ENCODE measurements around the gene CDK5RAP3.
"Not testable (repeated sequence)": the region's sequence is repeated elsewhere in the genome, so short reads cannot be mapped to it uniquely, and the experiment has no call there.

CDK5RAP3 gene

DNA sequence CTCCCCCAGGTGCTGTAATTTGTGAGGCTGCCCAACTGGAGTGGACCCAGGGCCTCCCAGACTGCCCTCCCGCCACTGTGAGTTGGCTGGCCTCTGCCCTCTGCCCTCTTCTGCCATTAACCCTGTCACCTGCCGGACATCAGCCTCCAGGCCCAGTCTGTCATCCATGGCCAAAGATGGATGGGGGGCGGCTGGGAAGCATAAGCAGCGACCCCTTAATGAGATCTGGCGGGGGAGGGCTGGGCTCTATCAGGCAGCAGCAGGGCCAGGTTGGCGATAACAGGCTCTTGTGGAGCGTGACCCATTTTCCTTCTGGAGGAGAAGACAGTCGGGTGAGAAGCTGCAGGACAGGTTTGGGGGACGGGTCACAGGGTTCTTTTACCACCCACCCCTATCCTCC lies 25.3 kb downstream of the CDK5RAP3 start:
- Histone ChIP-seq H3K27me3 (replicated peaks; ENCODE audit: control insufficient read depth, insufficient read depth, low read length, poor library complexity, severe bottlenecking) (no peaks in the 10 kb centered on the region), H3K27ac (ENCODE audit: insufficient read depth, low read length, poor library complexity, severe bottlenecking) (no peak overlapping the region), H3K4me1 (ENCODE audit: control insufficient read depth, insufficient read depth, low read length, poor library complexity, severe bottlenecking) (no peaks in the 10 kb centered on the region), H3K36me3 (ENCODE audit: control insufficient read depth, insufficient read depth, low read length) (no peaks in the 10 kb centered on the region), H3K9me3 (ENCODE audit: control insufficient read depth, low read length) (no peaks in the 10 kb centered on the region), H3K4me3 (ENCODE audit: insufficient read depth, low read depth, low read length, poor library complexity, severe bottlenecking) (no peak overlapping the region)
- no peak for DNase-seq

DNA sequence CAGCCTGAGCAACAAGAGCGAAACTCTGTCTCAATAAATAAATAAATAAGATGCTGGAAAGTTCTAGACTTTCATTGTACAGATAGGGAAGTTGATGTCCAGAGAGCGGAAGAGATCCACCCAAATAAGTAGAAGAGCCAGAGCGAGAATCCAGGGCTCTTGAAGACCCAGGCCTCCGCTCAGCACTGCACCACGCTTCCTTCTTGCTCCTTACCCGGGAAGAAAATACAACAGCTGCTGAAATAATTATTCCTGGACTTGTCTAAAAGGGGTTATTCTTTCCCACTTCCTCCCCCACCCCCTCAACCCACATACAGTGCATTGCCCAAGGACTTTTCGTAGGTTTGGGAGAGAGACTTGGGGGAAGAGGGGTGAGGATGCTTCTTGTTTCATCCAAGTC lies 26.7 kb downstream of the CDK5RAP3 start:
- DNase-seq = no peak
- no peaks in the 10 kb centered on the region for H3K9me3 ChIP-seq (ENCODE audit: control insufficient read depth, low read length)
- no peaks in the 10 kb centered on the region for H3K27me3 ChIP-seq (replicated peaks; ENCODE audit: control insufficient read depth, insufficient read depth, low read length, poor library complexity, severe bottlenecking)
- H3K4me3 ChIP-seq (ENCODE audit: insufficient read depth, low read depth, low read length, poor library complexity, severe bottlenecking) = no peak overlapping the region
- no peak overlapping the region for H3K27ac ChIP-seq (ENCODE audit: insufficient read depth, low read length, poor library complexity, severe bottlenecking)
- no peaks in the 10 kb centered on the region for H3K36me3 ChIP-seq (ENCODE audit: control insufficient read depth, insufficient read depth, low read length)
- H3K4me1 ChIP-seq (ENCODE audit: control insufficient read depth, insufficient read depth, low read length, poor library complexity, severe bottlenecking) = no peaks in the 10 kb centered on the region

DNA sequence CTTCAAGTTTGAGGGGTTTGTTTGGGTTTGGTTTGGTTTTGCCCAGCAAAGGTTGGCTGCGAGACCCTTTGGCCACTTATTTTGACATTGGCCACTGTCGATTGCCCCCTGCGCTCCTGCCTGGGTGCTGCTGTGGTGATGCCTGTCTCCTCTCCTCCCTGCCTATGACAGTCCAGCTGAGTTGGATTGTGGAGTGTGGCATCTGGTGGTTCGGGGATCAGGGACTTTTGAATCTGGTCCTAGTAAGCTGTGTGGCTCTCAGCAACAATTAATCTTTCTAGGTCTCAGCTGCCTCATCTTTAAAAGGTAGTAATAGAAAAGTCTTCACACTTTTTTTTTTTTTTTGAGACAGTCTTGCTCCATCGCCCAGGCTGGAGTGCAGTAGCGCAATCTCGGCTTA lies 27.1 kb downstream of the CDK5RAP3 start:
- DNase-seq = no peak
- Histone ChIP-seq H3K36me3 (ENCODE audit: control insufficient read depth, insufficient read depth, low read length) (no peaks in the 10 kb centered on the region), H3K4me3 (ENCODE audit: insufficient read depth, low read depth, low read length, poor library complexity, severe bottlenecking) (no peak overlapping the region), H3K27me3 (replicated peaks; ENCODE audit: control insufficient read depth, insufficient read depth, low read length, poor library complexity, severe bottlenecking) (no peaks in the 10 kb centered on the region), H3K4me1 (ENCODE audit: control insufficient read depth, insufficient read depth, low read length, poor library complexity, severe bottlenecking) (no peaks in the 10 kb centered on the region), H3K27ac (ENCODE audit: insufficient read depth, low read length, poor library complexity, severe bottlenecking) (no peak overlapping the region), H3K9me3 (ENCODE audit: control insufficient read depth, low read length) (no peaks in the 10 kb centered on the region)

DNA sequence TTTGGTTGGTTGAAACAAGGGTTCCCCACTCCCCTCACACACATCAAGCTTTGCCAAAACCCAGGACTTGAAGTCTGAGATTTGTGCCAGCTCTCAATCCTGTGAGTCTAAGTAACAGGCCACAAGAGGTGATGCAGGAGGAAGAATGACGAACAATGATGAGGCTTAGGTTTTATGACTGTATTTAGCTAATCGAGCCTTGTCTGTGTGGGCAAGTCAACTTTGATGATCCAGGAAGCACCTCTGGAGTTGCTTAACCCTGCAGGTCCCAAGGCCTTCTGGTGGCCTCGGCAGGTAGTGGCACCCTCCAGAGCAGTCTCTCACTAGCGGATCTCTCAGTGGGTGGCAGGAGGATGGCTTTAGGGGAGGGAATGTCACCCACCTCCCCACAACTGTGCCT lies 28.7 kb downstream of the CDK5RAP3 start:
- no peaks in the 10 kb centered on the region for H3K36me3 ChIP-seq (ENCODE audit: control insufficient read depth, insufficient read depth, low read length)
- no peaks in the 10 kb centered on the region for H3K4me1 ChIP-seq (ENCODE audit: control insufficient read depth, insufficient read depth, low read length, poor library complexity, severe bottlenecking)
- no peak for DNase-seq
- no peak overlapping the region for H3K4me3 ChIP-seq (ENCODE audit: insufficient read depth, low read depth, low read length, poor library complexity, severe bottlenecking)
- H3K27me3 ChIP-seq (replicated peaks; ENCODE audit: control insufficient read depth, insufficient read depth, low read length, poor library complexity, severe bottlenecking) = no peaks in the 10 kb centered on the region
- no peaks in the 10 kb centered on the region for H3K9me3 ChIP-seq (ENCODE audit: control insufficient read depth, low read length)
- H3K27ac ChIP-seq (ENCODE audit: insufficient read depth, low read length, poor library complexity, severe bottlenecking) = no peak overlapping the region

DNA sequence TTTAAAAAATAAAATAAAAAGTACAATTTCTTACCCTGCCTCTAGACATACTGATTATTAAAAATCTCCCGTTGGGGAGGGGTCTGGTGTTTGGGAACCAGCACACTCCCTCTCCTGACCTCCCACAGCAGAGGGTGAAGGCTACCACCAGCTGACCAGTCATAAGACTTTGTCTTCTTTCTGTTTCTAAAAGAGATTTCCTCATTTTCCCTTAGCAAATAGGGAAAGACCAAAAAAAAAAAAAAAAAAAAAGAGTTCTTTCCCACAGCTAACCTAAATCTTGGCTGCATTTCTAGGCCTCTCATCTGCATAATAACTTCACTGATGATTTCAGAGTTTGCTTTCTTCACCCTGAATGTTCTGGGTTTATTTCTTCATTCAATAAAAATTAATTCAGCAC lies 30.3 kb downstream of the CDK5RAP3 start:
- Histone ChIP-seq H3K27me3 (replicated peaks; ENCODE audit: control insufficient read depth, insufficient read depth, low read length, poor library complexity, severe bottlenecking) (no peaks in the 10 kb centered on the region), H3K4me3 (ENCODE audit: insufficient read depth, low read depth, low read length, poor library complexity, severe bottlenecking) (no peak overlapping the region), H3K27ac (ENCODE audit: insufficient read depth, low read length, poor library complexity, severe bottlenecking) (no peak overlapping the region), H3K36me3 (ENCODE audit: control insufficient read depth, insufficient read depth, low read length) (no peaks in the 10 kb centered on the region), H3K4me1 (ENCODE audit: control insufficient read depth, insufficient read depth, low read length, poor library complexity, severe bottlenecking) (no peaks in the 10 kb centered on the region), H3K9me3 (ENCODE audit: control insufficient read depth, low read length) (no peaks in the 10 kb centered on the region)
- no peak for DNase-seq

DNA sequence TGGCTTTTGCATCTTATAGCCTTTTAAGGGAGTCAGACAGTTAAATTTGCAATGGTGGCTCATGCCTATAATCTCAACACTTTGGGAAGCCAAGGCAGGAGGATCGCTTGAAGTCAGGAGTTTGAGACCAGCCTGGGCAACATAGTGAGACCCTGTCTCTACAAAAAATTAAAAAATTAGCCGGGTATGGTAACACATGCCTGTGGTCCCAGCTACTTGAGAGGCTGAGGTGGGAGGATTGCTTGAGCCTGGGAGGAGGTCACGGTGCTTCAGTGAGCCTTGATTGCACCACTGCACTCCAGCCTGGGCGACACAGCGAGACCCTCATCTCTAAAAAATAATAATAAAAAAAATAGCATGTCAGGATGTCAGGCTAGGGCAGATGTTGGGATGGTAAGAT lies 30.7 kb downstream of the CDK5RAP3 start:
- DNase-seq; H3K4me3 ChIP-seq (ENCODE audit: insufficient read depth, low read depth, low read length, poor library complexity, severe bottlenecking); H3K4me1 ChIP-seq (ENCODE audit: control insufficient read depth, insufficient read depth, low read length, poor library complexity, severe bottlenecking): not testable (repeated sequence)

DNA sequence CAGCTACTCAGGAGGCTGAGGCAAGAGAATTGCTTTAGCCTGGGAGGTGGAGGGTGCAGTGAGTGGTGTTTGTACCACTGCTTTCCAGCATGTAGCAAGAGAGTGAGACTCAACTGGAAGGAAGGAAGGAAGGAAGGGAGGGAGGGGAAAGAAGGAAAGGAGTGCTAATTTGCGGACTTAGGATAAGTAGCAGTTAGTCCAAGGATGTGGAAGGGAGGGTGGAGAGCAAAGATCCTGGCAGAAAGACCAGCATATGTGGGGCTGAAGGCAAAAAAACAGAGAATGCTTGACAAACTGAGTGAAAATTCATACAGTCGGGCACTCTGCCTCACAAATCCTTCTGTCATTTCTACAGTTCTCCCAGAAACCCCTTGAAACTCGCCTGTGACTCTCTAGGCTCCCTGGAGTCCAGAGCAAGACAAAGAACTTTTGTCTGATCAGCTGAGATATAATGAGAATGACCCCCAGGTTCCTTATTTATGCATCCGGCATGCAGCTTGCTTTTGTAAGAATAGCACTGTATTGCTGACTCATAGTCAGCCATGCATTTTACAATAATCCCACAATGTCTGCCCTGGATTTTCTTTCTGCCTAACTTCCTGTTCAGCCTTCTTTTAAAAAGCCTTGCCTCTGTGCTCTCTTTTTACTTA lies 31.5 kb downstream of the CDK5RAP3 start:
- no peak for DNase-seq
- Histone ChIP-seq H3K4me3 (ENCODE audit: insufficient read depth, low read depth, low read length, poor library complexity, severe bottlenecking) (no peak overlapping the region), H3K9me3 (ENCODE audit: control insufficient read depth, low read length) (no peaks in the 10 kb centered on the region), H3K27me3 (replicated peaks; ENCODE audit: control insufficient read depth, insufficient read depth, low read length, poor library complexity, severe bottlenecking) (no peaks in the 10 kb centered on the region), H3K4me1 (ENCODE audit: control insufficient read depth, insufficient read depth, low read length, poor library complexity, severe bottlenecking) (no peaks in the 10 kb centered on the region), H3K27ac (ENCODE audit: insufficient read depth, low read length, poor library complexity, severe bottlenecking) (no peak overlapping the region), H3K36me3 (ENCODE audit: control insufficient read depth, insufficient read depth, low read length) (no peaks in the 10 kb centered on the region)

More for the DNA sequence above, 30.7 kb downstream of the CDK5RAP3 start:
- not testable (repeated sequence) for H3K36me3 ChIP-seq (ENCODE audit: control insufficient read depth, insufficient read depth, low read length); H3K9me3 ChIP-seq (ENCODE audit: control insufficient read depth, low read length); H3K27ac ChIP-seq (ENCODE audit: insufficient read depth, low read length, poor library complexity, severe bottlenecking); H3K27me3 ChIP-seq (replicated peaks; ENCODE audit: control insufficient read depth, insufficient read depth, low read length, poor library complexity, severe bottlenecking)

DNA sequence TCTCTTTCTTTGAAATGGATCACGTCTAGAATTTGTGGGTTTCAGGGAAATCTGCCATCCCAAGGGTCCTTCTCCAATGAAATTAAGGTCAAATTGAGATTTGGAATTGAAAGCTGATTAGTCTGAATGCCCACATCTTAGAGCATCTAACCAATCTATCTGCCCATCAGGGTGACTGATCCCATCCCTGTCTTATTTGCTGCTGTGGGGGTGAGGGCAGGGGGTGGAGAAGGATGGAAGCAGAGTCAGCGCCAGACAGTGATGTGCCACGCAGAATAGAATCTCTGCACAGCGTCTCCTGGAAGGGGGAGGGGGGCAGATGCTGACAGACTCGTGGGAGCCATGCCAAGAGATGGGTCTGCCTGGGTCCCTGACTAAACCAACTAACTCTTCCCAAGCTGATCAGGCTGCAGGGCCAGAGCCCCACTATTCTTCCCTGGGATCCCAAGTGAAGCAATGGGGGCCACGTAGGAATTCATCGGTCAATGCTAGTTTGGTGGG lies 32.1 kb downstream of the CDK5RAP3 start:
- Histone ChIP-seq H3K36me3 (ENCODE audit: control insufficient read depth, insufficient read depth, low read length) (no peaks in the 10 kb centered on the region), H3K4me3 (ENCODE audit: insufficient read depth, low read depth, low read length, poor library complexity, severe bottlenecking) (no peak overlapping the region), H3K27me3 (replicated peaks; ENCODE audit: control insufficient read depth, insufficient read depth, low read length, poor library complexity, severe bottlenecking) (no peaks in the 10 kb centered on the region), H3K27ac (ENCODE audit: insufficient read depth, low read length, poor library complexity, severe bottlenecking) (no peak overlapping the region), H3K4me1 (ENCODE audit: control insufficient read depth, insufficient read depth, low read length, poor library complexity, severe bottlenecking) (no peaks in the 10 kb centered on the region), H3K9me3 (ENCODE audit: control insufficient read depth, low read length) (no peaks in the 10 kb centered on the region)
- no peak for DNase-seq

DNA sequence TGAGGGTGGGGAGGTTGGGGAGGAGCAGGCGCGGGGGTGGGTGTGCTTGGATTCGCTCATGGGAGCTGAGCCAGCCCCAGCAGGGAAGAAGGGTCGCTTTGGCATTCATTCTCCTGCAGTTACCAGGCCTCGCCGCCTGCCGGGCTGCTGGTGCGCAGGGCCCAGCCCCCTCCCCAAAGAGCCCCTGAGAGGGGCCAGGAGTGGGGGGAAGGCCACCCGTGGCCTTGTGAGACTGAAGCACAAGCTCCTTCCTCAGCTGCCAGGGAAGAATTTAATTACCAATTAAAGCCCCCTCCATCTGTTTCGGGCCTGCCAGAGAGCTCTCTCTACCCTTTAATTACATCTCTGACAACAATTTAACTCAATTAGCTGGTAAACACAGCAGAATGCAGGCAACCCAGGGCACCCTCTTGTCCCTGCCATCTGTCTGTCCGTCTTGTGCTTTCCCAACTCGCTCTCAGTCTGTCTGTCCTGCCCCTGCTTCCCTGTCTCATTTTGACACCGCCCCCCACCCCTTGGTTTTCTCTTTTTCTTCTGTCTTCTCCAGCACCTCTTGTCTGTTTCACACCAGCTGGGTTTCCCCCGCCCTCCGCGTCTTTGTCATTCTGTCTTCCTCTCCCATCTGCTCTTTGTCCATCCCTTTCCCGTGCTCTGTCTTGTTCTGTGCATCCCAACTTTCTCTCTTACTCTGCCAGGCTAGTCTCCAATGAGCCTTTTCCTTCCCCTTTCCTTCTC lies 32.7 kb downstream of the CDK5RAP3 start:
- H3K9me3 ChIP-seq (ENCODE audit: control insufficient read depth, low read length) = no peaks in the 10 kb centered on the region
- H3K4me1 ChIP-seq (ENCODE audit: control insufficient read depth, insufficient read depth, low read length, poor library complexity, severe bottlenecking) = no peaks in the 10 kb centered on the region
- H3K27me3 ChIP-seq (replicated peaks; ENCODE audit: control insufficient read depth, insufficient read depth, low read length, poor library complexity, severe bottlenecking) = no peaks in the 10 kb centered on the region
- H3K4me3 ChIP-seq (ENCODE audit: insufficient read depth, low read depth, low read length, poor library complexity, severe bottlenecking) = no peak overlapping the region
- no peak for DNase-seq
- H3K27ac ChIP-seq (ENCODE audit: insufficient read depth, low read length, poor library complexity, severe bottlenecking) = no peak overlapping the region
- H3K36me3 ChIP-seq (ENCODE audit: control insufficient read depth, insufficient read depth, low read length) = no peaks in the 10 kb centered on the region

DNA sequence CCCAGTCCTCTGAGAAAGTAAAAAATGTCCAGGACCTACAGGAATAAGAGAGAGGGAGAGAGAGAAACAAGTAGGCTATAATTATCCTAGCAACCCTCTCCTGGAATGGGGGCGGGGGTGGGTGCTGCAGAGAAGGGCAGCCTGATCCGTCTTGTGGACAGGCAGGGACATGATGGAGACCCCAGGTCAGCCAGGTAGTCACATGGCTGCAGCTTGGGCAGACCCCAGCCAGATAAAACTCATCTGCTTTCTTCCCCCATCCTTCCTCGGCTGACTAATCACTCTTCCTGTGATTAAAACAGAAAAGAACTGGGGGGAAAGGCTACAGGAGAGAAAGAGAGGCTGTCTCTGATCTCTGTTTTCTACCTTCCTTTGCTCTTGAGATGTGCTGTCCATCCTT lies 34.1 kb downstream of the CDK5RAP3 start:
- DNase-seq = no peak
- Histone ChIP-seq H3K9me3 (ENCODE audit: control insufficient read depth, low read length) (no peaks in the 10 kb centered on the region), H3K4me3 (ENCODE audit: insufficient read depth, low read depth, low read length, poor library complexity, severe bottlenecking) (no peak overlapping the region), H3K36me3 (ENCODE audit: control insufficient read depth, insufficient read depth, low read length) (no peaks in the 10 kb centered on the region), H3K27ac (ENCODE audit: insufficient read depth, low read length, poor library complexity, severe bottlenecking) (no peak overlapping the region), H3K4me1 (ENCODE audit: control insufficient read depth, insufficient read depth, low read length, poor library complexity, severe bottlenecking) (no peaks in the 10 kb centered on the region), H3K27me3 (replicated peaks; ENCODE audit: control insufficient read depth, insufficient read depth, low read length, poor library complexity, severe bottlenecking) (peaks cover 2% of the 10 kb centered on the region)
